Heart left ventricle (tissue), 16 donors: ENCODE measurements around the gene ARHGAP26. TPM values are rescaled to one million over a fixed set of nuclear protein-coding genes. Genes with fewer than 3 reads are reported as not detected.

Experiments used
- ATAC-seq, 4 donors: fragments of 200-7000 bp; cut with Tn5 transposase; one replicate each; pipeline ENCODE4 v1.9.1; 2020 to 2022; ENCODE audit warnings: moderate library complexity in 4 of 4, mild to moderate bottlenecking in 3 of 4, moderate number of reproducible peaks in 1 of 4
- DNase-seq, 5 donors: peaks; one replicate each; pipeline ENCODE4 v3.0.0-alpha.2; 2020
- H3K27ac ChIP-seq, 12 donors: fragments of 200-600 bp; sonication (generic) in 4 of 12; one replicate each; pipeline versions ENCODE4 v1.5.0 to v1.8.0; 2016 to 2022; ENCODE audit warnings: mild to moderate bottlenecking in 2 of 12
- H3K27me3 ChIP-seq, 9 donors: fragments of 200-600 bp; sonication (generic) in 2 of 9; one replicate each; pipeline versions ENCODE4 v1.5.1 to v1.8.0; 2016 to 2022; ENCODE audit warnings: mild to moderate bottlenecking in 3 of 9
- H3K36me3 ChIP-seq, 9 donors: fragments of 200-600 bp; sonication (generic) in 2 of 9; one replicate each; pipeline versions ENCODE4 v1.5.0 to v1.8.0; 2018 to 2022; ENCODE audit warnings: mild to moderate bottlenecking in 2 of 9
- H3K4me1 ChIP-seq, 12 donors: fragments of 200-600 bp; sonication (generic) in 4 of 12; one replicate each; pipeline versions ENCODE4 v1.5.0 to v1.8.0; 2016 to 2022; ENCODE audit warnings: mild to moderate bottlenecking in 3 of 12
- H3K4me3 ChIP-seq, 12 donors: fragments of 200-600 bp; sonication (generic) in 4 of 12; one replicate each; pipeline versions ENCODE4 v1.5.0 to v1.8.0; 2017 to 2022; ENCODE audit warnings: mild to moderate bottlenecking in 9 of 12, moderate library complexity in 4 of 12
- H3K9me3 ChIP-seq, 12 donors: fragments of 200-600 bp; sonication (generic) in 4 of 12; one replicate each; pipeline versions ENCODE4 v1.5.0 to v1.8.0; 2016 to 2022; ENCODE audit warnings: mild to moderate bottlenecking in 1 of 12
- CTCF ChIP-seq, 12 donors: fragments of 200-600 bp; sonication (generic) in 4 of 12; IDR thresholded peaks; one replicate each; pipeline versions ENCODE4 v1.5.0 to v1.8.0; 2018 to 2022; ENCODE audit warnings: antibody characterized with exemption in 12 of 12, mild to moderate bottlenecking in 5 of 12
- POLR2A ChIP-seq, 2 donors: fragments of 450-650 bp; IDR thresholded peaks; one replicate each; pipeline ENCODE4 v1.6.1; 2017; ENCODE audit warnings: antibody characterized with exemption in 2 of 2, mild to moderate bottlenecking in 2 of 2, moderate library complexity in 2 of 2
- WGBS, 4 donors: extraction: QIAGEN DNeasy Blood & Tissue Kit in 2 of 4; methylation state at CpG; one replicate each; pipeline versions ENCODE4 v1.1.5 to v1.1.7; 2013 to 2018; 5-methylcytosine and 5-hydroxymethylcytosine counted together
- intact Hi-C, 10 donors: fragments of 100-400 bp; cut with DNase I; formaldehyde crosslinking; loops; one replicate each; pipeline versions ENCODE4 v1.11.1 to v1.14.2; 2022
- polyA plus RNA-seq, 2 donors: library from polyadenylated mRNA; stranded (reverse); fragments of 200-250 nt; gene quantifications; one replicate each; pipeline ENCODE4 v1.2.3, GENCODE V29; 2013
- total RNA-seq, 9 donors: library from RNA; depleted of rRNA in 2 of 9; stranded (reverse); fragments of >200 nt in 2 of 9; fragmentation: NEBNext Ultra II Directional in 3 of 9; extraction: Animal tissue kit (Norgen Biotek cat#: 25700) in 3 of 9; gene quantifications; one replicate each; pipeline versions ENCODE4 v1.1.0 to v1.2.4, GENCODE V29; 2016 to 2023
- donor health status: ischemic (EF 13 %, LVEDD 7.1; RV severe dilation, severe dysfunction).
- donor health status: healthy with polysubstance abuse.
- donor health status: DM: no; HTN: yes; CAD: no.
- donor health status: DM: no; HTN: no; CAD: no.
- donor health status: ischemic (EF 25% LVEDD 6.9; RV normal size, moderate dysfunction).
- donor health status: ischemic (EF 25% LVEDD 5.7; RV mildly dilated, moderate dysfunction).
- donor health status: healthy.
- donor health status: DM: yes; HTN: yes; CAD: no.
- donor health status: ischemic (EF 35%, LVEDD 5.7; RV mildly dilated, moderate dysfunction).
- donor health status: nonischemic (EF 11% LVEDD 7.7; RV severe dilation, severe dysfunction).
- donor health status: DM: yes; HTN: yes; CAD: no.
- donor health status: PGD.
- donor health status: ischemic (EF 29% LVEDD 5.4; RV normal size, mild dysfunction).
- donor health status: nonischemic (EF 23%, LVEDD 6.1; RV moderate dilation, normal function).

The ARHGAP26 gene
- total and polyA plus RNA-seq, 11 donors: 11.9 to 52.1 (median 33.7) TPM

GRCh38 chr5:142746532-142747433, 23.4 kb upstream of the ARHGAP26 start:
- no peak overlapping the region for H3K4me3 ChIP-seq
- DNase-seq (no peak), ATAC-seq (no peak)
- peak overlapping the region in 11 of 12 donors; percentile 7 to 77 (median 47) for H3K27ac ChIP-seq
- no peak for TF ChIP-seq POLR2A (IDR thresholded peaks at IDR 0.05)
- no peak for TF ChIP-seq CTCF (IDR thresholded peaks at IDR 0.05)
- intact Hi-C loops: loop anchor here in 4 of 10 donors (5.0 to 10.0 kb wide), 3 partner anchors 121 to 138 kb away; no protein-coding TSS in a partner anchor
- H3K4me1 ChIP-seq: peaks cover 5 to 68% (median 44%) of the 10 kb centered on the region in 12 donors
- WGBS, 4 donors: 39 to 49% (median 45%) methylated on average over 4 of the region's 4 CpGs
- no peaks in the 10 kb centered on the region for H3K36me3 ChIP-seq
- H3K27me3 ChIP-seq: no peaks in the 10 kb centered on the region
- no peaks in the 10 kb centered on the region for H3K9me3 ChIP-seq

DNA sequence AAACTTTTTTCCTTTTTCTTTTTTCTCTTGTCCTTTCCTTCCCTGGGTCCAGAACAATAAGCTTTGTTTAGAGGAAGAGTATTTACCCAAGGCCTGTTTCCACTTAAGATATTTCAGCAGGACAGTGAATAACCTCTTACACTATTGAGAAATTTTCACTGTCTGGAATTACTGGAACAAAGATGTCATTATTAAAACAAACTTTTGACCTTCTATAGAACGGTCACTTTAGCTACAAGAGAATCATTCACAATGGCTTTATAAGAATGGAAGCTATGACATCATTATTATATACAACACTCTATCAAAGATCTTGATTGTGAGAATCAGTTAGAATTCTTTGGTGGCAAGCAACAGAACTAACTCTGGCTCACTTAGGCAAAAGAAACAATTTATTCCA, 22.0 kb upstream of the ARHGAP26 start:
- TF ChIP-seq POLR2A (IDR thresholded peaks at IDR 0.05) (no peak), CTCF (IDR thresholded peaks at IDR 0.05) (no peak)
- no peak for ATAC-seq
- intact Hi-C loops: loop anchor here in 4 of 10 donors (5.0 to 10.0 kb wide), 3 partner anchors 119 to 137 kb away; no protein-coding TSS in a partner anchor
- Histone ChIP-seq H3K27me3 (no peaks in the 10 kb centered on the region), H3K4me3 (no peak overlapping the region), H3K9me3 (no peaks in the 10 kb centered on the region), H3K4me1 (peaks cover 5 to 79% (median 43%) of the 10 kb centered on the region in 12 donors), H3K27ac (no peak overlapping the region), H3K36me3 (no peaks in the 10 kb centered on the region)
- WGBS, 4 donors: 68 to 86% (median 72%) methylated on average over 1 of the region's 1 CpG
- no peak for DNase-seq

GRCh38 chr5:142748568-142749249, 21.5 kb upstream of the ARHGAP26 start:
- DNase-seq (peak in 3 of 5 donors; percentile 32 to 39 (median 35)), ATAC-seq (peak in 3 of 4 donors; percentile 29 to 32 (median 30))
- Histone ChIP-seq H3K27me3 (no peaks in the 10 kb centered on the region), H3K9me3 (no peaks in the 10 kb centered on the region), H3K36me3 (no peaks in the 10 kb centered on the region), H3K4me3 (no peak overlapping the region), H3K4me1 (peaks cover 8 to 79% (median 43%) of the 10 kb centered on the region in 12 donors), H3K27ac (no peak overlapping the region)
- TF ChIP-seq CTCF (IDR thresholded peaks at IDR 0.05) (peak; percentile 31 to 70 (median 56)), POLR2A (IDR thresholded peaks at IDR 0.05) (no peak)
- intact Hi-C loops: loop anchor here in 4 of 10 donors (5.0 to 10.0 kb wide), 3 partner anchors 119 to 136 kb away; no protein-coding TSS in a partner anchor
- 83 to 92% (median 90%) methylated on average over 2 of the region's 2 CpGs for WGBS, 4 donors

DNA sequence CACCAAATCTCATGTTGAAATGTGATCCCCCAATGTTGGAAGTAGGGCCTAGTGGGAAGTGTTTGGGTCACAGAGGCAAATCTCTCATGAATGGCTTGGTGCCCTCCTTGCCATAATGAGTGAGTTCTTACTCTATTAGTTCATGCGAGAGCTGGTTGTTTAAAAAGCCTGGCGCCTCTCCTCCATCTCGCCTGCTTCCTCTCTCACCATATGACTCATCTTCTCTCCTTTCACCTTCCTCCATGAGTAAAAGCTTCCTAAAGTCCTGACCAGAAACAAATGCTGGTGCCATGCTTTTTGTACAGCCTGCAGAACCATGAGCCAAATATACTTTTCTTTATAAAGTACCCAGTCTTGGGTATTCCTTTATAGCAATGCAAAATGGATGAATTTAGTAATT, 20.9 kb upstream of the ARHGAP26 start:
- H3K27ac ChIP-seq: no peak overlapping the region
- intact Hi-C loops: loop anchor here in 4 of 10 donors (5.0 to 10.0 kb wide), 3 partner anchors 118 to 135 kb away; no protein-coding TSS in a partner anchor
- H3K36me3 ChIP-seq: no peaks in the 10 kb centered on the region
- no peaks in the 10 kb centered on the region for H3K27me3 ChIP-seq
- DNase-seq (no peak), ATAC-seq (no peak)
- H3K9me3 ChIP-seq: no peaks in the 10 kb centered on the region
- 80 to 96% (median 91%) methylated on average over 3 of the region's 3 CpGs for WGBS, 4 donors
- H3K4me1 ChIP-seq: peaks cover 5 to 79% (median 41%) of the 10 kb centered on the region in 12 donors
- TF ChIP-seq CTCF (IDR thresholded peaks at IDR 0.05) (no peak), POLR2A (IDR thresholded peaks at IDR 0.05) (no peak)
- no peak overlapping the region for H3K4me3 ChIP-seq
